ENCODE measurements around the gene EFEMP1. TPM values are rescaled to one million over a fixed set of nuclear protein-coding genes. Genes with fewer than 3 reads are reported as not detected.
A peak's percentile ranks its signal among the peaks of the same experiment; 100 is the strongest.

Gene EFEMP1, protein sequence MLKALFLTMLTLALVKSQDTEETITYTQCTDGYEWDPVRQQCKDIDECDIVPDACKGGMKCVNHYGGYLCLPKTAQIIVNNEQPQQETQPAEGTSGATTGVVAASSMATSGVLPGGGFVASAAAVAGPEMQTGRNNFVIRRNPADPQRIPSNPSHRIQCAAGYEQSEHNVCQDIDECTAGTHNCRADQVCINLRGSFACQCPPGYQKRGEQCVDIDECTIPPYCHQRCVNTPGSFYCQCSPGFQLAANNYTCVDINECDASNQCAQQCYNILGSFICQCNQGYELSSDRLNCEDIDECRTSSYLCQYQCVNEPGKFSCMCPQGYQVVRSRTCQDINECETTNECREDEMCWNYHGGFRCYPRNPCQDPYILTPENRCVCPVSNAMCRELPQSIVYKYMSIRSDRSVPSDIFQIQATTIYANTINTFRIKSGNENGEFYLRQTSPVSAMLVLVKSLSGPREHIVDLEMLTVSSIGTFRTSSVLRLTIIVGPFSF
- total RNA-seq (2013; cell fraction: nucleolus; rRNA removed) = 1.0 and 1.5 TPM in 2 replicates
- not detected in 2 replicates for total RNA-seq (2014; rRNA removed)
- total RNA-seq (2014; rRNA removed; fragmentation: Illumina TruSeq; extraction: Trizol) = not detected in 2 replicates
- 0.24 and 0.33 TPM in 2 replicates for total RNA-seq (2021)
- not detected for polyA plus RNA-seq (2011; ENCODE audit: low read depth)
- polyA plus RNA-seq (2011; rRNA removed) = 0.89 and 1.2 TPM in 2 replicates
- 1.1 and 1.3 TPM in 2 replicates for polyA plus RNA-seq (2011; cell fraction: cytosol; rRNA removed)
- polyA plus RNA-seq (2011; cell fraction: nucleus; rRNA removed) = 1.3 and 1.5 TPM in 2 replicates
- polyA plus RNA-seq (2012) = not detected in 2 replicates
- polyA plus RNA-seq (2014; fragmentation: Illumina TruSeq; extraction: Trizol) = not detected in 2 replicates
- polyA plus RNA-seq (2014; fragmentation: Nextera tagmentation; extraction: Ambion mirVana) = not detected
- polyA plus RNA-seq (2014; rRNA removed) = not detected in 2 replicates
- under 1 TPM; 0.27 to 0.37 TPM for polyA plus RNA-seq (2016; fragmentation: Nextera tagmentation; extraction: Ambion mirVana)
- polyA minus RNA-seq (2011; rRNA and poly(A)+ RNA removed) = 0.88 and 2.0 TPM in 2 replicates
- polyA minus RNA-seq (2011; cell fraction: cytosol; rRNA and poly(A)+ RNA removed) = 1.3 and 2.5 TPM in 2 replicates
- 0.86 and 1.2 TPM in 2 replicates for polyA minus RNA-seq (2011; cell fraction: nucleus; rRNA and poly(A)+ RNA removed)
- percentile 14 among the genes with signal in this experiment for Bru-seq, nascent RNA
- BruChase-seq, experiment 1, labeled RNA remaining after a 6-hour chase = percentile 13 among the genes with signal in this experiment
- percentile 16 among the genes with signal in this experiment for BruChase-seq, experiment 2, labeled RNA remaining after a 2-hour chase
- long read RNA-seq, experiment 1, partial matches to known transcripts = 1 of 1 reads
- long read RNA-seq, experiment 1, other reads (novel, unspliced or antisense) = 0 of 1 reads
- long read RNA-seq, experiment 2, partial matches to known transcripts = 0 of 5 reads
- long read RNA-seq, experiment 2, other reads (novel, unspliced or antisense) = 1 of 5 reads

DNA sequence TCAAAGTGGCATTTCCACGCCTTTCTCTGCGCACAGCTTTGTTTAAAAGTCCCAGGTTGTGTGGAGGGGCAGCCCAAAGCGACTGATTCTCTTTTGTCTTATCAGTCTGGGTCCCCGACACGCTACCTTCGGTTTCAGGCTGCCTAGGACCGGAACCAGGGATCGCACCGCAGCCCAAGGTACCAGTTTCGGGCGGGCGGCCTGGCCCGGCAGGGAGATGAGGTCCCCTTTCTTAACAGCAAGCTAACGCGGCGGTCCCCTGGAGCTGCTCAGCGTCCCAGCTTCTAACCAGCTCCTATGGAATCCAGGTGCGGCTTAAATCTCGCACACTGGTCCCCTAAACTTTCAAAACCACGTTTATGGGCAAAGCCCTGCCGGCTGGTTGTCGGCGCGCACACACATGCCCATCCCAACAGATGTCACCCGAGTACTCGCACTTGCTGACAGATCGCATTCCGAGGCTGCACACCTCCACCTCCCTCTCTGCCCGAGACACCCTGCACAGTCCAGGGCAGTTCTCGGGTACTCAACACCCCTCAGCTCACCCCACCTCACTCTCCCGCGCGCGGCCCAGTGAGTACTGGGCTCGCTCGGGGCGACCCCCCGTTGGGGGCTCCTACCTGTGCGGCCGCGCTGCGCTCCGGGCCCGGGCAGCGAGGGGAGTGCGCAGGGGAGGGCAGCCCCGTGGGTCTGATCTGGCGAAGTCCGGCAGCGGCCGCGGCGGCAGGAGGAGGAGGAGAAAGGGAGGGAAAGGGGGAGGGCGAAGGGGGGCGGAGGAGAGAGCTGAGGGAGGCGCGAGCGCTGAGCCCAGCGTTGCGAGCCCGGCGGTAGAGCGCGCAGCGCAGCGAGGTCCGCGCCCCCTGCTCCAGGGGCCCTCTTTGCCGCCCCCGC, at the start of gene EFEMP1:
Gene EFEMP1, minus strand, starts transcription at position 692 of the 891 bp plus-strand sequence. CDS start 1,342 bp downstream, outside the sequence.
- peak; percentile 83 for ATAC-seq
- no peaks in the 10 kb centered on the region for H4K20me1 ChIP-seq (ENCODE audit: control insufficient read depth, insufficient read depth)
- no peak within 1 kb of the TSS for H3K27ac ChIP-seq (ENCODE audit: control insufficient read depth, insufficient read depth)
- DNase-seq (ENCODE audit: low read depth, low spot score) = no peak
- RAD21 ChIA-PET (ENCODE audit: unreplicated experiment) = no interaction called here
- peaks cover 4 to 13% of the 10 kb centered on the region in 2 experiments; a peak in 3 of 4 replicates for H3K27me3 ChIP-seq (replicated peaks in 1 of 2; ENCODE audit: control insufficient read depth in 2 of 2, insufficient read depth in 2 of 2, low read length in 1 of 2)
- no peaks in the 10 kb centered on the region for H3K36me3 ChIP-seq (ENCODE audit: control insufficient read depth in 2 of 2, insufficient read depth in 2 of 2, low read length in 1 of 2)
- TF ChIP-seq, protein P1, sequence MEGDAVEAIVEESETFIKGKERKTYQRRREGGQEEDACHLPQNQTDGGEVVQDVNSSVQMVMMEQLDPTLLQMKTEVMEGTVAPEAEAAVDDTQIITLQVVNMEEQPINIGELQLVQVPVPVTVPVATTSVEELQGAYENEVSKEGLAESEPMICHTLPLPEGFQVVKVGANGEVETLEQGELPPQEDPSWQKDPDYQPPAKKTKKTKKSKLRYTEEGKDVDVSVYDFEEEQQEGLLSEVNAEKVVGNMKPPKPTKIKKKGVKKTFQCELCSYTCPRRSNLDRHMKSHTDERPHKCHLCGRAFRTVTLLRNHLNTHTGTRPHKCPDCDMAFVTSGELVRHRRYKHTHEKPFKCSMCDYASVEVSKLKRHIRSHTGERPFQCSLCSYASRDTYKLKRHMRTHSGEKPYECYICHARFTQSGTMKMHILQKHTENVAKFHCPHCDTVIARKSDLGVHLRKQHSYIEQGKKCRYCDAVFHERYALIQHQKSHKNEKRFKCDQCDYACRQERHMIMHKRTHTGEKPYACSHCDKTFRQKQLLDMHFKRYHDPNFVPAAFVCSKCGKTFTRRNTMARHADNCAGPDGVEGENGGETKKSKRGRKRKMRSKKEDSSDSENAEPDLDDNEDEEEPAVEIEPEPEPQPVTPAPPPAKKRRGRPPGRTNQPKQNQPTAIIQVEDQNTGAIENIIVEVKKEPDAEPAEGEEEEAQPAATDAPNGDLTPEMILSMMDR (IDR thresholded peaks at IDR 0.05 in 2 of 3, conservative IDR thresholded peaks at IDR 0.05 in 1 of 3; ENCODE audit: control insufficient read depth in 2 of 3, extremely low read depth in 1 of 3, insufficient read depth in 1 of 3, low read depth in 3 of 3, low read length in 3 of 3) = 0 out of 6 replicates have a peak, but pooled peaks of 1 of the 3 experiments have one; percentile 3
- no peak for TF ChIP-seq EED (IDR thresholded peaks at IDR 0.05; ENCODE audit: low read depth)
- no TSS peak for BruUV-seq (replicated peaks)
- H3K79me2 ChIP-seq (ENCODE audit: control insufficient read depth, insufficient read depth, low read length) = no peaks in the 10 kb centered on the region
- CTCF ChIA-PET = interaction anchor here (0.7 to 1.2 kb wide), 2 partner anchors 56 to 141 kb away, joined by 3 read pairs; no protein-coding TSS in a partner anchor
- no peak within 1 kb of the TSS for H3K4me3 ChIP-seq
- POLR2A ChIA-PET = interaction anchor here (0.6 kb wide), 1 partner anchor 293 kb away, joined by 3 read pairs; no protein-coding TSS in a partner anchor
- no peak within 1 kb of the TSS for H3K9ac ChIP-seq (ENCODE audit: control insufficient read depth, insufficient read depth, low read length)
- intact Hi-C loops (cut with micrococcal nuclease; ENCODE audit: unreplicated experiment) = no loop called here
- H3K4me1 ChIP-seq (ENCODE audit: control insufficient read depth, insufficient read depth, low read length) = no peaks in the 10 kb centered on the region
- SMC1A ChIA-PET (ENCODE audit: uncharacterized antibody, unreplicated experiment) = no interaction called here
- in situ Hi-C loops (cut with MboI) = no loop called here
- H2AFZ ChIP-seq (ENCODE audit: control insufficient read depth, low read depth, low read length) = no peak within 1 kb of the TSS
- peak within 1 kb of the TSS; percentile 51; the same call in 1 of the 2 replicates for H3K4me2 ChIP-seq (ENCODE audit: control insufficient read depth, insufficient read depth)
- no peak for FAIRE-seq
- no peaks in the 10 kb centered on the region for H3K9me3 ChIP-seq (replicated peaks; ENCODE audit: control insufficient read depth, insufficient read depth, low read length)
- WGBS (ENCODE audit: insufficient coverage, insufficient replicate concordance, low lambda C conversion rate, missing lambda C conversion rate) = 19% methylated on average over 45 of the region's 70 CpGs
